ENCODE measurements around the gene NDUFA3. TPM values are rescaled to one million over a fixed set of nuclear protein-coding genes. Genes with fewer than 3 reads are reported as not detected.

NDUFA3 gene
- total and polyA plus RNA-seq, 10 of the 15 experiments (the other 5 are each of a cell fraction or from before 2014, with no cell fraction given): 40.0 to 335 (median 153) TPM

DNA sequence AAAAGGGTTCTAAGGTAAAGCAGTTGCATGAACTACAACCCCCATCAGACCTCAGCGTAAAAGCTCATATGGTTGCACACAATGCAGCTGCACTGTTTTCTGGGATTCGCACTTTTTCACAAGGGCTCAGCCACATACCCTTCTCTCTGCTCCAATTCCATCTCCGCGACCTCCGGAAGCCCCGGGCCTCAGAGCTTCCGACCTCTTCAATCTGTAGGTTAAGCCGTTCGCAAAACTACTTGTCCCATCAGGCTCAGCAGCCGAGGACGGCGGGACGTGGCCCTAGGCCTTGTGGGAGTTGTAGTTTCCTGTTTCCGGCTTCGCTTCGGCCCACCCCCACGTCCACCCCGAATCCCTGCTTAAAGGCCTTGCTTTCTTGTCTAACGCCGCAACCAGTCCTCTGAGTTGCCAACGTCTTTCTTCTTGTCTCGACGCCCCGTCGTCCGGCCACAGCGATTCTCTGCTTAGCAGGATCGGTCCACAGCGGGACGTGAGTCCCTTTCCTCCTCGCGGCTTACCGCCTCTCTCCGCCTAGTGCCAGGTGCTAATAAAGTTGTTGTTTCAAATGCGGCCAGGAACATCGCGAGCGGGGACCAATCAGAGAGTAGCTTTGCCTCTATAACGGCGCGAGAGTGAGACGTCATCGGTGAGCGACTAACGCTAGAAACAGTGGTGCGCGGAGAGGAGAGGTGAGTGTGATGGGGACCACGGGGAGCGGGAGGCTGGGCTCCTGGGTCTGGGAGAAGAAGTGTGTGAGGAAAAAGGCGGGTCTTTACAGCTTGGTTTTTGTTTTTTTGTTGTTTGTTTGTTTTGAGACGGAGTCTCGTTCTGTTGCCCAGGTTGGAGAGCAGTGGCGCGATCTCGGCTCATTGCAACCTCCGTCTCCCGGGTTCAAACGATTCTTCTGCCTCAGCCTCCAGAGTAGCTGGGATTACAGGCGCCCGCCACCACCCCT is 12.7 kb downstream of the NDUFA3 start, which contains the start of the genes PRPF31 and TFPT (continued):
- TF ChIP-seq SRF (IDR thresholded peaks at IDR 0.05; ENCODE audit: low read depth in 2 of 2, low read length in 2 of 2): peak; percentile 34 to 95; a peak in 2 of 4 replicates
- no peak for TF ChIP-seq BMI1 (IDR thresholded peaks at IDR 0.05; ENCODE audit: borderline replicate concordance)
- TF ChIP-seq TCF3 (IDR thresholded peaks at IDR 0.05; ENCODE audit: borderline replicate concordance, insufficient read depth, low read depth, low read length): no peak
- TF ChIP-seq, protein P1, sequence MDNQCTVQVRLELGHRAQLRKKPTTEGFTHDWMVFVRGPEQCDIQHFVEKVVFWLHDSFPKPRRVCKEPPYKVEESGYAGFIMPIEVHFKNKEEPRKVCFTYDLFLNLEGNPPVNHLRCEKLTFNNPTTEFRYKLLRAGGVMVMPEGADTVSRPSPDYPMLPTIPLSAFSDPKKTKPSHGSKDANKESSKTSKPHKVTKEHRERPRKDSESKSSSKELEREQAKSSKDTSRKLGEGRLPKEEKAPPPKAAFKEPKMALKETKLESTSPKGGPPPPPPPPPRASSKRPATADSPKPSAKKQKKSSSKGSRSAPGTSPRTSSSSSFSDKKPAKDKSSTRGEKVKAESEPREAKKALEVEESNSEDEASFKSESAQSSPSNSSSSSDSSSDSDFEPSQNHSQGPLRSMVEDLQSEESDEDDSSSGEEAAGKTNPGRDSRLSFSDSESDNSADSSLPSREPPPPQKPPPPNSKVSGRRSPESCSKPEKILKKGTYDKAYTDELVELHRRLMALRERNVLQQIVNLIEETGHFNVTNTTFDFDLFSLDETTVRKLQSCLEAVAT (IDR thresholded peaks at IDR 0.05): peak; percentile 80
- no peak for TF ChIP-seq YBX1 (IDR thresholded peaks at IDR 0.05)
- no peak for TF ChIP-seq EZH2 (IDR thresholded peaks at IDR 0.05; ENCODE audit: borderline replicate concordance, control insufficient read depth, low read depth, low read length)
- no peak; the same call in 1 of the 2 replicates for TF ChIP-seq MYB (IDR thresholded peaks at IDR 0.05; ENCODE audit: borderline replicate concordance, low read depth, low read length)
- TF ChIP-seq, protein P2, sequence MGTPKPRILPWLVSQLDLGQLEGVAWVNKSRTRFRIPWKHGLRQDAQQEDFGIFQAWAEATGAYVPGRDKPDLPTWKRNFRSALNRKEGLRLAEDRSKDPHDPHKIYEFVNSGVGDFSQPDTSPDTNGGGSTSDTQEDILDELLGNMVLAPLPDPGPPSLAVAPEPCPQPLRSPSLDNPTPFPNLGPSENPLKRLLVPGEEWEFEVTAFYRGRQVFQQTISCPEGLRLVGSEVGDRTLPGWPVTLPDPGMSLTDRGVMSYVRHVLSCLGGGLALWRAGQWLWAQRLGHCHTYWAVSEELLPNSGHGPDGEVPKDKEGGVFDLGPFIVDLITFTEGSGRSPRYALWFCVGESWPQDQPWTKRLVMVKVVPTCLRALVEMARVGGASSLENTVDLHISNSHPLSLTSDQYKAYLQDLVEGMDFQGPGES (IDR thresholded peaks at IDR 0.05): no peak
- TF ChIP-seq ZZZ3 (IDR thresholded peaks at IDR 0.05; ENCODE audit: control insufficient read depth, insufficient read length, low read depth): no peak
- TF ChIP-seq, protein P3, sequence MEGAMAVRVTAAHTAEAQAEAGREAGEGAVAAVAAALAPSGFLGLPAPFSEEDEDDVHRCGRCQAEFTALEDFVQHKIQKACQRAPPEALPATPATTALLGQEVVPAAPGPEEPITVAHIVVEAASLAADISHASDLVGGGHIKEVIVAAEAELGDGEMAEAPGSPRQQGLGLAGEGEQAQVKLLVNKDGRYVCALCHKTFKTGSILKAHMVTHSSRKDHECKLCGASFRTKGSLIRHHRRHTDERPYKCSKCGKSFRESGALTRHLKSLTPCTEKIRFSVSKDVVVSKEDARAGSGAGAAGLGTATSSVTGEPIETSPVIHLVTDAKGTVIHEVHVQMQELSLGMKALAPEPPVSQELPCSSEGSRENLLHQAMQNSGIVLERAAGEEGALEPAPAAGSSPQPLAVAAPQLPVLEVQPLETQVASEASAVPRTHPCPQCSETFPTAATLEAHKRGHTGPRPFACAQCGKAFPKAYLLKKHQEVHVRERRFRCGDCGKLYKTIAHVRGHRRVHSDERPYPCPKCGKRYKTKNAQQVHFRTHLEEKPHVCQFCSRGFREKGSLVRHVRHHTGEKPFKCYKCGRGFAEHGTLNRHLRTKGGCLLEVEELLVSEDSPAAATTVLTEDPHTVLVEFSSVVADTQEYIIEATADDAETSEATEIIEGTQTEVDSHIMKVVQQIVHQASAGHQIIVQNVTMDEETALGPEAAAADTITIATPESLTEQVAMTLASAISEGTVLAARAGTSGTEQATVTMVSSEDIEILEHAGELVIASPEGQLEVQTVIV (IDR thresholded peaks at IDR 0.05; ENCODE audit: borderline replicate concordance, partially characterized antibody): peak; percentile 61
- TF ChIP-seq CREM (IDR thresholded peaks at IDR 0.05; ENCODE audit: low read depth): peak; percentile 99
- TF ChIP-seq, protein P4, sequence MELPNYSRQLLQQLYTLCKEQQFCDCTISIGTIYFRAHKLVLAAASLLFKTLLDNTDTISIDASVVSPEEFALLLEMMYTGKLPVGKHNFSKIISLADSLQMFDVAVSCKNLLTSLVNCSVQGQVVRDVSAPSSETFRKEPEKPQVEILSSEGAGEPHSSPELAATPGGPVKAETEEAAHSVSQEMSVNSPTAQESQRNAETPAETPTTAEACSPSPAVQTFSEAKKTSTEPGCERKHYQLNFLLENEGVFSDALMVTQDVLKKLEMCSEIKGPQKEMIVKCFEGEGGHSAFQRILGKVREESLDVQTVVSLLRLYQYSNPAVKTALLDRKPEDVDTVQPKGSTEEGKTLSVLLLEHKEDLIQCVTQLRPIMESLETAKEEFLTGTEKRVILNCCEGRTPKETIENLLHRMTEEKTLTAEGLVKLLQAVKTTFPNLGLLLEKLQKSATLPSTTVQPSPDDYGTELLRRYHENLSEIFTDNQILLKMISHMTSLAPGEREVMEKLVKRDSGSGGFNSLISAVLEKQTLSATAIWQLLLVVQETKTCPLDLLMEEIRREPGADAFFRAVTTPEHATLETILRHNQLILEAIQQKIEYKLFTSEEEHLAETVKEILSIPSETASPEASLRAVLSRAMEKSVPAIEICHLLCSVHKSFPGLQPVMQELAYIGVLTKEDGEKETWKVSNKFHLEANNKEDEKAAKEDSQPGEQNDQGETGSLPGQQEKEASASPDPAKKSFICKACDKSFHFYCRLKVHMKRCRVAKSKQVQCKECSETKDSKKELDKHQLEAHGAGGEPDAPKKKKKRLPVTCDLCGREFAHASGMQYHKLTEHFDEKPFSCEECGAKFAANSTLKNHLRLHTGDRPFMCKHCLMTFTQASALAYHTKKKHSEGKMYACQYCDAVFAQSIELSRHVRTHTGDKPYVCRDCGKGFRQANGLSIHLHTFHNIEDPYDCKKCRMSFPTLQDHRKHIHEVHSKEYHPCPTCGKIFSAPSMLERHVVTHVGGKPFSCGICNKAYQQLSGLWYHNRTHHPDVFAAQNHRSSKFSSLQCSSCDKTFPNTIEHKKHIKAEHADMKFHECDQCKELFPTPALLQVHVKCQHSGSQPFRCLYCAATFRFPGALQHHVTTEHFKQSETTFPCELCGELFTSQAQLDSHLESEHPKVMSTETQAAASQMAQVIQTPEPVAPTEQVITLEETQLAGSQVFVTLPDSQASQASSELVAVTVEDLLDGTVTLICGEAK (IDR thresholded peaks at IDR 0.05; ENCODE audit: borderline replicate concordance): peak; percentile 100
- no peak for TF ChIP-seq FOXM1 (IDR thresholded peaks at IDR 0.05; ENCODE audit: low read depth, low read length)
- TF ChIP-seq, protein P5, sequence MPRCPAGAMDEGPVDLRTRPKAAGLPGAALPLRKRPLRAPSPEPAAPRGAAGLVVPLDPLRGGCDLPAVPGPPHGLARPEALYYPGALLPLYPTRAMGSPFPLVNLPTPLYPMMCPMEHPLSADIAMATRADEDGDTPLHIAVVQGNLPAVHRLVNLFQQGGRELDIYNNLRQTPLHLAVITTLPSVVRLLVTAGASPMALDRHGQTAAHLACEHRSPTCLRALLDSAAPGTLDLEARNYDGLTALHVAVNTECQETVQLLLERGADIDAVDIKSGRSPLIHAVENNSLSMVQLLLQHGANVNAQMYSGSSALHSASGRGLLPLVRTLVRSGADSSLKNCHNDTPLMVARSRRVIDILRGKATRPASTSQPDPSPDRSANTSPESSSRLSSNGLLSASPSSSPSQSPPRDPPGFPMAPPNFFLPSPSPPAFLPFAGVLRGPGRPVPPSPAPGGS (IDR thresholded peaks at IDR 0.05; ENCODE audit: borderline replicate concordance, insufficient read depth, low read depth, low read length, poor library complexity, severe bottlenecking): no peak
- peak; percentile 15 for TF ChIP-seq MEF2B (IDR thresholded peaks at IDR 0.05; ENCODE audit: partially characterized antibody, poor library complexity, severe bottlenecking)
- peak; percentile 56 to 72; a peak in 2 of 4 replicates for TF ChIP-seq IKZF2 (IDR thresholded peaks at IDR 0.05)
